Measurements from ENCODE around the gene PCNX2. TPM values are rescaled to one million over a fixed set of nuclear protein-coding genes. Genes with fewer than 3 reads are reported as not detected.

PCNX2 gene
- polyA plus RNA-seq, 3 donors, result 1.6 to 2.1 (median 1.8) TPM

GRCh38 chr1:232974971-232975370 lies 320.6 kb downstream of the PCNX2 start:
- WGBS, 3 donors, result 71 to 94% (median 89%) methylated on average over 3 of the region's 3 CpGs
- H3K27ac ChIP-seq (ENCODE audit: low read depth, low read length), result no peak overlapping the region

GRCh38 chr1:232973652-232974611 lies 321.6 kb downstream of the PCNX2 start:
- WGBS, 3 donors, result 81 to 93% (median 82%) methylated on average over 2 of the region's 2 CpGs
- no peak overlapping the region for H3K27ac ChIP-seq (ENCODE audit: low read depth, low read length)

- WGBS, 3 donors, result 72 to 90% (median 89%) methylated on average over 4 of the region's 4 CpGs
These were observed 325.0 kb downstream of the PCNX2 start for GRCh38 chr1:232970508-232970907.

DNA sequence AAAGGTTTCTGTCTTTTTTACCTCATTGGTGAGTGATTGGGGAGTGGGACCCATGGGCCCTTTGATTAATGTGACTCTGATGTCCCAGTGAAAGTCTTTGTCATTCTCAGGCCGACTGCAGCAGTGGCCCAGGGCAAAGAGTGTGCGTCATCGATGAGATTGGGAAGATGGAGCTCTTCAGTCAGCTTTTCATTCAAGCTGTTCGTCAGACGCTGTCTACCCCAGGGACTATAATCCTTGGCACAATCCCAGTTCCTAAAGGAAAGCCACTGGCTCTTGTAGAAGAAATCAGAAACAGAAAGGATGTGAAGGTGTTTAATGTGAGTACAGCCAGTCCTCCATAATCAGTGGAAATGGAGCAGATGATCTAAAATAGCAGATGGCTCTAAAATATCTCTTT lies 325.7 kb downstream of the PCNX2 start:
- WGBS, 3 donors, result 72 to 84% (median 75%) methylated on average over 5 of the region's 5 CpGs
- no peak overlapping the region for H3K27ac ChIP-seq (ENCODE audit: low read depth, low read length)

More at GRCh38 chr1:232970508-232970907, 325.0 kb downstream of the PCNX2 start:
- H3K27ac ChIP-seq (ENCODE audit: low read depth, low read length), result no peak overlapping the region

GRCh38 chr1:232968965-232969364 lies 326.6 kb downstream of the PCNX2 start:
- 30 to 68% (median 44%) methylated on average over 3 of the region's 3 CpGs for WGBS, 3 donors
- no peak overlapping the region for H3K27ac ChIP-seq (ENCODE audit: low read depth, low read length)

DNA sequence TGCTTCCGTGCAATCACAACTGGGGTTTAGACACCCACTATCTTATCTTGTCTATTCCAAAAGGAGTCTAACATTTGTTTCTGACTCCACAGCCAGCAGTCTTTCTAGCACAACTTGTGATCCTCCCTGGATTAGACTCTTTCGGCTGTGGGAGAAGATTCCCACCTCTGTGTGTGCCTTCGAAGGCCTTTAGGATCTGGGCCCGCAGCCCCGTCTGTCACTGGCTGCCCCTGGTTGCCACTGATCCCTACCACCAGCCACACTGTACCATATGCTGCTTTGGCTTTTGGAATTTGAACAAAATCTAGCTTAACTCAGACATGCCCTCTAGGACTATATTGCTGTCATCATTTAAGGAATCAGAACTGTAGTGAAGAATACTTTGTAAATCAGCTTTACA lies 327.1 kb downstream of the PCNX2 start:
- no peak overlapping the region for H3K27ac ChIP-seq (ENCODE audit: low read depth, low read length)
- WGBS, 3 donors, result 81 to 98% (median 96%) methylated on average over 5 of the region's 5 CpGs

DNA sequence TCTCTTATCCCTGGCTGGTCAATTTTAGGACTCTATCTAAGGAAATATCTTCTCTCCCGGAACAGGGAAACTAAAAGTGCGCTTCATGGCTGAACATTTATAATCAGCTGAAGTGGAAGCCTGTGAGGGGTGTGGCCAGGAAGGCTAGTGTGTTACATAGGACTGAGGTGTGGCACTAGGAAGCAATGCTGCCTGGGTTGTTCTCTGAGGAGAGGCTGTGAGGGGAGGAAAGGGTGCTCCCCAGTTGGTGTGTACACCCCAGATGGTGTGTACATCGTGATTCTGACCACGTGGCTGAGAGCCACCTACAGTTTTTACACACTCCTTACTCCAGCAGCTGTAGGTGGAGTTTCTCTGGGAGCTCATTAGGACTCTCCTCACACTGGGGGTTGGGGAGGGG lies 328.9 kb downstream of the PCNX2 start:
- 51 to 61% (median 56%) methylated on average over 4 of the region's 4 CpGs for WGBS, 3 donors
- H3K27ac ChIP-seq (ENCODE audit: low read depth, low read length), result no peak overlapping the region

- no peak overlapping the region for H3K27ac ChIP-seq (ENCODE audit: low read depth, low read length)
- 82 to 94% (median 84%) methylated on average over 6 of the region's 6 CpGs for WGBS, 3 donors
These were observed 329.7 kb downstream of the PCNX2 start for GRCh38 chr1:232965912-232966217.

- WGBS, 3 donors, result 78 to 93% (median 80%) methylated on average over 10 of the region's 10 CpGs
- no peak overlapping the region for H3K27ac ChIP-seq (ENCODE audit: low read depth, low read length)
These were observed 330.2 kb downstream of the PCNX2 start for GRCh38 chr1:232965124-232965911.

- 90 to 96% (median 95%) methylated on average over 4 of the region's 4 CpGs for WGBS, 3 donors
- no peak overlapping the region for H3K27ac ChIP-seq (ENCODE audit: low read depth, low read length)
These were observed 330.9 kb downstream of the PCNX2 start for GRCh38 chr1:232964601-232965000.

DNA sequence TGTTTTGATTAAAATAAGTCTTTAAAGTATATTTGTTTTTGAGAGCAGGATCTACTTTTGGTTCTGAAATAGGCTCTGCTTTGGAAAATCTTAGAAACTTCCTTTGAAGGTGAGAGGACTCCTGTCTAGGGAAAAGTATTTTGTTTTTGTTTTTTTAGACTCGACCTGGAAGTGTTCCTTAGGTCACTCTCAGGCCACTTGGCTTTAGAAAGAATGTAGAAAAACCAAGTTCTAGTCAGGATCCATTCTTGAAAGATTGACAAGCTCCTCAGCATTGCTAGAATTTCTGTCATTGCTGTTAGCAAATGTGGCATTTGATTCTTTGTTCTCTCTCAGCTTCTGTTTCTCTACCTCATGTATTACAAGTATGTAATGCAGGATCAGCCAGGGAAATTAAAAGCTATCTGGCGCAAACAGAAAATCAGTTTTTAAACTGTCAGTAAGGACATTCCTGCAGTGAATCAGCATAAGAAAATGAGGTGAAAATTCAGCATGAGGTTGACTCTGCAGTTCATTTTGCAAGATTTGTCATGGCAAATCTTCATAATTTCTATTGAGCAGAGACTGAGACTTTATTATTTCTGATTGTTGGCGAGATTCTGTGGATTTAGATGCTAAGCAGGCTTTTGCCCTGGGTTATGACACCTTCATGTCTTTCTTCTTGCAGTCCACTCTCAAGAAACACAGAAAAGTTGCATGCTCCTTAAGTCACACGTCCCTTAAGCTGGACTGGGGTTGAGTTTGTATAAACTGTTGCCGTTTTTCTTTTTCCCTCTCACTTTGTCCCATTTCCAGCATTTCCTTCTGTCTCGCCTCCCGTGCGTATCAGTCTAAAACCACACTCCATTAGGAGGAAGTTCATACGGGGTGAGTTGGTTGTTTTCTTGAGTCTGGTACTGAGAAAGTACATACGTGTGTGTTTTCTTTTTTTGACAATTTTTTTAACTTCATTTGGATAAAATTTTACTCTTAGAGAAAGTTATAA lies 332.5 kb downstream of the PCNX2 start:
- no peak overlapping the region for H3K27ac ChIP-seq (ENCODE audit: low read depth, low read length)
- WGBS, 3 donors, result 17 to 41% (median 21%) methylated on average over 10 of the region's 10 CpGs

DNA sequence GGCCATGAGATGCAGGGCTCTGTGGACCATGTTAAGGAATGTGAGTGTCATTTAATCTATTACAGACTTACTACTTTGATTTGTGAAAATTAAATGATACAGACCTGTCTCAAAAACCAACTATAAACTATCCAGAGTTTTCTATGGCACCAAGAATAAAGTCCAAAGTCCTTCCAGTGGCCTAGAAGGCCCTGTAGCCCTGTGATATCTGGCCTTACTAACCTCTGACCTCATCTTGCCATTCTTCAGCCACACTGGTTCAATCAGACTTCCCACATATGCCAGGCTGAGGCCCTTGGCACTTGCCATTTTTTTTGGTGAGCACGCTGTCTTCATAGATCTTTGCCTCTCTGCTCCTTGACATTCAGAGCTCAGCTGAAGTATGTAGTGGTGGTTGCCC lies 337.5 kb downstream of the PCNX2 start:
- H3K27ac ChIP-seq (ENCODE audit: low read depth, low read length), result no peak overlapping the region
- 95 to 98% (median 95%) methylated on average over 1 of the region's 1 CpG for WGBS, 3 donors

DNA sequence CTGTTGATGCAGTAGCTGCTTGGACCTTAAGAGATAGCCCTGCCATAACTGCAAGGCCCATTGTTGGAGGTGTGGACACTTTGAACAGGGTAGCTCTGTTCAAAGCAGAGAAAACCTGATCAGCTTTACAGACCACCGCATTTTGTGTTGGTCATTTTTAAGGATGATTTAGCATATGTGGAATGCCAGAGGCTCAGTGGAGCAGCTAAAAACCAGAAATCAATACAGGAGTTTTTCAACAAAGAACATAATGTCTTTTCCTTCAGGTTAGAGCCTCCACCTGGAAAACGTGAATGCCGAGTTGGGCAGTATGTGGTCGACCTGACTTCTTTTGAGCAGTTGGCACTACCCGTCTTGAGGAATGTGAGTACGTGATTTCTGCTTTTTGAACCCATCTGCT lies 339.4 kb downstream of the PCNX2 start:
- no peak overlapping the region for H3K27ac ChIP-seq (ENCODE audit: low read depth, low read length)
- 89 to 100% (median 95%) methylated on average over 6 of the region's 6 CpGs for WGBS, 3 donors

GRCh38 chr1:232954594-232955365 lies 340.7 kb downstream of the PCNX2 start:
- 82 to 92% (median 89%) methylated on average over 4 of the region's 4 CpGs for WGBS, 3 donors
- no peak overlapping the region for H3K27ac ChIP-seq (ENCODE audit: low read depth, low read length)

GRCh38 chr1:232952514-232953499 lies 342.7 kb downstream of the PCNX2 start:
- 77 to 93% (median 86%) methylated on average over 2 of the region's 2 CpGs for whole genome bisulfite sequencing, 3 donors

GRCh38 chr1:232951605-232952004 lies 343.9 kb downstream of the PCNX2 start:
- no peak overlapping the region for H3K27ac ChIP-seq (ENCODE audit: low read depth, low read length)
- WGBS, 3 donors, result 36 to 71% (median 50%) methylated on average over 1 of the region's 1 CpG

More at GRCh38 chr1:232952514-232953499, 342.7 kb downstream of the PCNX2 start:
- no peak overlapping the region for H3K27ac ChIP-seq (ENCODE audit: low read depth, low read length)
